Pulmonary artery endothelial cell (primary cell): ENCODE measurements around the gene RLN2. TPM values are rescaled to one million over a fixed set of nuclear protein-coding genes. Genes with fewer than 3 reads are reported as not detected.
"Not testable (repeated sequence)": the region's sequence is repeated elsewhere in the genome, so short reads cannot be mapped to it uniquely, and the experiment has no call there.

Source experiments
- DNase-seq: peaks from one replicate; pipeline ENCODE4 v3.0.0-alpha.2; 2011; ENCODE audit warnings: low read depth, low spot score
- total RNA-seq: library from RNA; depleted of rRNA; stranded (reverse); fragments of >200 nt; gene quantifications from 2 replicates; pipeline ENCODE4 v1.2.3, GENCODE V29; 2014

RLN2 gene
- 0.35 TPM in 1 of 2 replicates, not detected in the other for total RNA-seq

- DNase-seq = not testable (repeated sequence)
Observed at GRCh38 chr9:5303840-5304795, at the start of gene RLN2. Gene RLN2 (minus strand): TSS chr9:5304716. CDS start chr9:5304580, 136 bp downstream.

GRCh38 chr9:5354184-5354583 lies 49.7 kb upstream of the RLN2 start:
- DNase-seq = no peak

GRCh38 chr9:5352637-5353248 lies 48.2 kb upstream of the RLN2 start:
- no peak for DNase-seq

GRCh38 chr9:5338992-5339981 lies 34.8 kb upstream of the RLN2 start, which contains the start of gene RLN1:
Gene RLN1 (minus strand): TSS chr9:5339876. CDS start chr9:5339746, 130 bp downstream.
- DNase-seq = not testable (repeated sequence)

- DNase-seq = no peak
Observed at GRCh38 chr9:5336688-5337087, 32.2 kb upstream of the RLN2 start.

GRCh38 chr9:5331276-5331675 lies 26.8 kb upstream of the RLN2 start:
- not testable (repeated sequence) for DNase-seq

GRCh38 chr9:5326893-5327548 lies 22.5 kb upstream of the RLN2 start:
- DNase-seq = no peak

- no peak for DNase-seq
Observed at GRCh38 chr9:5326187-5326586, 21.7 kb upstream of the RLN2 start.

GRCh38 chr9:5321601-5322000 lies 17.1 kb upstream of the RLN2 start:
- DNase-seq = not testable (repeated sequence)

- DNase-seq = no peak
Observed at GRCh38 chr9:5321058-5321457, 16.5 kb upstream of the RLN2 start.

- DNase-seq = not testable (repeated sequence)
Observed at GRCh38 chr9:5316406-5316805, 11.9 kb upstream of the RLN2 start.

GRCh38 chr9:5315187-5315923 lies 10.8 kb upstream of the RLN2 start:
- no peak for DNase-seq

- no peak for DNase-seq
Observed at GRCh38 chr9:5310851-5311250, 6.3 kb upstream of the RLN2 start.

GRCh38 chr9:5305741-5306140 lies 1.2 kb upstream of the RLN2 start:
- DNase-seq = no peak

- DNase-seq = no peak
Observed at GRCh38 chr9:5301544-5301943, 3.0 kb downstream of the RLN2 start.

- no peak for DNase-seq
Observed at GRCh38 chr9:5292141-5292540, 12.4 kb downstream of the RLN2 start.

- no peak for DNase-seq
Observed at GRCh38 chr9:5288591-5288990, 15.9 kb downstream of the RLN2 start.

- no peak for DNase-seq
Observed at GRCh38 chr9:5286262-5286661, 18.3 kb downstream of the RLN2 start.

GRCh38 chr9:5278486-5278885 lies 26.0 kb downstream of the RLN2 start:
- no peak for DNase-seq

GRCh38 chr9:5274770-5275169 lies 29.7 kb downstream of the RLN2 start:
- no peak for DNase-seq
